ENCODE results near the gene ALDH7A1.
"Not testable (repeated sequence)": the region's sequence is repeated elsewhere in the genome, so short reads cannot be mapped to it uniquely, and the experiment has no call there.

ALDH7A1 gene

DNA sequence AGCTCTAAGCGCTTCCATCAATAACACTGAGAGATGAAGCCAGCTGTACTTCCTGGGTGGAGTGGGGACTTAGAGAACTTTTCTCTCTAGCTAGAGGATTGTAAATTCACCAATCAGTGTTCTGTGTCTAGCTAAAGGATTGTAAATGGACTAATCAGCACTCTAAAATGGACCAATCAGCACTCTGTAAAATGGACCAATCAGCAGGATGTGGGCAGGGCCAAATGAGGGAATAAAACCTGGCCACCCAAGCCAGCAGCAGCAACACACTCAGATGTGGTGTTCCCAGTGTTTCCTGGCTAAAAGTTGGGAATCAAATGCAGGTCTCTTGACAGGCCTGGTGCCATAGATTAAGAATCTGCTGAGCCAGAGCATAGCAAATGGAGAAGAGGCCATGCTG lies 60.5 kb downstream of the ALDH7A1 start:
- DNase-seq (ENCODE audit: low spot score), result no peak

DNA sequence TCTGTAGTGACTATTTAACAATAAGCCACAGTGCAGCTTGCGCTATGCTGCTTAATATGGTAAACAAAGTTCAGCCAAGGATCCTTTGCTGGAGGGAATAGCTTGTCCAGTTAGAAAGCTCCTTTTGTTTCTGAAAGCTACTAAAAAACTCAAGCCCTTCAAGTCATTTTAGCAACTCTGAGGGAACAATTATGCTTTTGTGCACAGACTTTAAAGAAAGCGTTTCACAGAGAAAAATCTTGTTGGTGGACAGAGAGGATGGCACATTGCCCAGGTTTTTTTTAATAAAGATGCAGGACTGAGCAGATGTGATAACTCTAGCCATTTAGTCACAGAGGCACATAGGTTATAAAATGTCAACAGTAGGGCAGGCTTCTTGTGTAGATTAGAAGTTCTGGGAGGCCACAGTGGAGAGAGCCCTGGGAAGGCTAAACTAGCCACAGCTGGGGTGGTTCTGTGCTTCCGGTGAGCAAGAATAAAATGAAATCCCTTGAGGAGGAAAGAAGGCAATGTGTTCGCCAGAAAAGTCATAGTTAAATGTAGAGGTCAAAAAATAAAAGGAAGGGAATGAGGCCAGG lies 63.4 kb downstream of the ALDH7A1 start:
- no peak for DNase-seq (ENCODE audit: low spot score)

DNA sequence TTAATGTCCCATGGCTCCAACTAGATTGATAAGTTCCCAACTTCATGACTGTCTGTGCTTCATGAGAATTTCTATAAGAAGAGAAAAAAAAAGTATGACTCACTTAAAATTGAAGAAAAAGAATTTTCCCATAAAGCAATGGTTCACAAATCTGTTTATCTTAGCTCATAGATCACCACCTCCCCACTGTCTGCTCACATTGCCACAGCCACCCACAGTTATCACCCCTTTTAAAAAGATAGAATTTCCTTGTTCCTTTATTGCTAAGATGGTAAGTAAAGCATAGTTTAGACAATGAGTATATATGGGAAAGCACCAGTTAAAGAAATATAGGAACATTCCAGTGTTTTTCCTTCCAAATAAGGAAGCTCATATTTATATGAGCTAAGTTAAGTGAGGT lies 67.1 kb downstream of the ALDH7A1 start:
- DNase-seq (ENCODE audit: low spot score), result no peak

DNA sequence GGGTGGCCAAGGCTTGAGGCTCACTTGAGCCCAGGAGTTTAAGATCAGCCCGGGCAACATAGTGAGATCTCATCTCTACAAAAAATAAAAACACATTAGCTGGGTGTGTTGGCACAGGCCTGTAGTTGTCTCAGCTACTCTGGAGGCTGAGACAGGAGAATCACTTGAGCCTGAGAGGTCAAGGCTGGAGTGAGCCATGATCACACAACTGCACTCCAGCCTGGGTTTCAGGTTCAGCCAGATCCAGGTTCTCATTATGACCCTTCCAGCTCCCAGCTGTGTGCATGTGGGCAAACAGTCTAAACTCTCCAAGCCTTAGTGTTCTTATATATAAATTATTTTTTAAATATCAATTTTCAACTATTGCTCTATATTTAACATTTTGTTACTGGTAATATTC lies 67.9 kb downstream of the ALDH7A1 start:
- no peak for DNase-seq (ENCODE audit: low spot score)

DNA sequence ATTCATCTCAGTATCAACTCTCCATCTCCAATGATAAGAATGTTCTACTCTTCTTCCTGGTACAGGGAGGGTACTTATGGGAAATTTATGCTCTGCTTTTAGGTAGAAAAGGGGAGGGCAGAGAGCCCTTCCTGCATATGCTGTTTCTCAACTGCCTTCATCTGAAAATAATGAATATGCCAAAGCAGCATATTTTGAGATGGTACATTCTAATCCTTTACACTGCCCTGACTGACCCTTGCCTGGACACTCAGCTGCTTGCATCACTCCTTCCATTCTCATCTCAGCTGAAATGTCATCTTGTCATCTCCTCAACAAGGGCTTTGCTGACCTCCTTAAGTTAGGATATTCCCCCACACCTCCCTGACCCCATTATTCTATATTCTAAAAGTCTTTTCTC lies 68.5 kb downstream of the ALDH7A1 start:
- DNase-seq (ENCODE audit: low spot score), result no peak

DNA sequence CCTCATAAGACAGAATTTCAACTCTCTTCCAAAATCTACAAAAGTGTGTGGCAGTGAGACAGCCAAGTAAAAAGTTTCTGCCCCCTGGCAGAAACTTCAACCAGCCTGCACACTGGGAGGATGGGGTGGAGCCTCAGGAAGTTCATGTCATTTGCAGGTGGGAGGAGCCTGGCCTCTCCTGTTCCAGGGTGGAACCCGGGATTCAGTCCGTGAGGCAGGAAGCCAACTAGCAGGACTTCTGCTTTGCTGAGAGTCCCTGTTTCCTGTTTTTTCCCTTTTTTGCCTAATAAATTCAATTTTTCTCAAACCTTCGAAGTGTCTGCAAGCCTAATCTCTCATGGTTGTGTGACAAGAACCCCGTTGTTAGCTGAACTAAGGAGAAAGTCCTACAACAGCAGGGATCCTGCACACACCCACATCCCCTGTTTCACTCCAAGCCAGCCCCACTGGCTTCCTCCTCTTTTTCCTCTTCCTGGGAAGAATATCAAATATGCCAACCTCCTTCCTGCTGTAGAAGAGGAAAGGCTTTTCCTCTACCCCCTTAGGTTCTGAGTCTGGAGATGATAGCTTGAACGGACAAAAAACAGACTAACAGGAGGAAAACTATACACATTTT lies 69.3 kb downstream of the ALDH7A1 start:
- no peak for DNase-seq (ENCODE audit: low spot score)

DNA sequence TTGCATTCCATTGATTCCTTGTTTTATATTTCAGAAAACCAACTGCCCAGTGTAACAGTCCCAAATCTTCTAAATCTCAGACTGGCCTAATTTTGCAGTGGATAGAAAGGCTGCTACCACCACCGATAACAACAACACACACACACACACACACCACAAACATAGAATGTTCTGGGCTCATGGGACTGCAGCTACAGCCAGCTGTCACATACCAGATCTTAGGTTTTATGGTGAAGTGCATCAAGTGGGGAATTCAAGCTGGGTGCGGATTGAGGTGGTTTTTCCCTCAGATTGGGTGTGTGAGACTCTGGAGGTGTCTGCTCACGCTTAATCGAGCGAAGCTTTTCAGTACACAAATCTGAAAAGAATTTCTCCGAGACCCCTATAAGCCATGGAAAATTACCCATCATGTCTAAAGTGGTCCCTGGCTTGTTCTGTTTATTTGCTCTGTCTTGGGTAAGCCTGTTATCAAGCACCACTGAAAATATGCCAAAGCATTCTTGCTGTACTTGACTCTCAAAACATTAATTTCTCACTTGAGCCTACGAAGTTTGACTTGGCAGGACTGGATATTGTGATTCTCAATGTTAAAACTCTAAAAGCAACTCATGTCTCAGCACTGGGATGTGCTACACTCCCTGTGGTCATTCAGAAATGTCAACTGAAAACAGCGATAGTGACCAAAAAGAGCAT lies 71.1 kb downstream of the ALDH7A1 start:
- no peak for DNase-seq (ENCODE audit: low spot score)

DNA sequence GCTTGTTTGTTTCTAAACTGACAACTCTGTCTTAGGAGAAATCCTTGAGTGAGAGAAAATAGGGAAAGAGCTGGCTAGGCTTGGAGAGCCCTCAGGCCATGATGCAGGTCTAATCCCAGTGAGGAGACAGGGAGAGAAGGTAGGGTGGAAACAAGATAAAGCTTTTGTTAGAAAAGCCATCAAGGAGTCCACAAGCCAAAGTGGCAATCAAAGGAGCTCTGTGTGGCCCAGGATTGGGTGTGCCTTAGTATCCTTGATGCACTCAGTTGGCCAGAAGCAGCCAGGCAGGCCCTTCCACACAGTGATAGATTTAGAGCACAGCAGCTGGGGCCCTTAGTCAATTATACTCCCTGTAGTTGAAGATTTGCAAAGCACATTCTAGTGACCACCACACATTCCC lies 73.9 kb downstream of the ALDH7A1 start:
- no peak for DNase-seq (ENCODE audit: low spot score)

DNA sequence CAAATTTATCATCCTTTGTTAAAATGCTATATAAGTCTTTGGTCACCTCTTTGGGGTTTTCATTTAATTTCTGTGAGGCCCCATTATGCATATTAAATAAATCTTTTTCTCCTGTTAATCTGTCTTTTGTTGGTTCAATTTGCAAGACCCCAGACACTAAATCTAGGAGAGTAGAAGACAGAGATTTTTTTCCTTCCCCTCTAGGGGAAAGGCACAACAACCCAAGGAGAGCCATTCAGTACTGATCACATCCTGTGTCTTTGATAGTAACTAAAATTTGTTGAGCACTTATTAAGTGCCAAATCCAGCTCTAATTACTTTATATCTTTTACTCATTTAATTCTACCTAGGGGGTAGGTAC lies 74.4 kb downstream of the ALDH7A1 start:
- DNase-seq (ENCODE audit: low spot score), result no peak

DNA sequence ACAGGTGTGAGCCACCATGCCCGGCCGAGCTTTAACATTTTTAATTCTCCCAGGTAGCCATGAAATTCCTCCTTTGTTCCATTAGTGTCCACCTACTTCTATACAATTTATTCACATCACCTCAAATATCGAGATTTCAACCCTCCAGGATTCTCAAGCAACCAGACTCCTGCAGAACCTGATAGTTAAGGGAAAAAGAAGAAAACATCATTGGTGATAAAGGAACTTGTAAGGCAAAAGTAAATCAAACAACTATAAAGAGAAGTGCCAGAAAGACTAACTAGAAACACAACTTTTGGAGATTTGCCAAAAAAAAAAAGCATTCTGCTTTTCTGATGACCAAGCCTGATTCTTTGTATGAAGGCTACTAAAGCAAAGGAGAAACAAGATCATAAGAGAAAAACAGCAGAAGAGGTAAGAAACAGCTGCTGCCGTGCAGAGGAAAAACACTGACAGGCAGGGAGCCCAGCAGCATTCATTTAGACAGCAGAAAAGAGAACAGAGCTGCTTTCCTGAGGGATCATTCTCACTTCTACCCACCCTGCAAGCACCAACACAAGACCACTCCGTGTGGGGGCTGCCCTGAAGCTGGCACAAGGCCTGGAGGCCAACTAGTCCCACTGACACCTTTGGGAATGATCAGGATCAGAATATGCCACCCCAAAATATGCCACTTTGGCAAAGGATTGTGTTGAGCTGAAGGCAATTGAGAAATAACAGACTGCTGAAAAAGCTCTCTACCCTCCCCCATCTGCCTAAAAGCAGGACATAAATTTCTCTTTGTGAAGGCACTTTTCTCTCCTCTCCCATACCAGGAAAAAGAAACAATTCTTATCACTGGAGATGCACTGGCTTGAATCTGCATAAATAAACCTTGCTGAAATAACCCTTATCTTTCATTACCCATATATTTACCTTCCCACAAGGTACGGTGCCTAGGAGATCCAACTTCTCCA lies 75.1 kb downstream of the ALDH7A1 start:
- DNase-seq (ENCODE audit: low spot score), result no peak

DNA sequence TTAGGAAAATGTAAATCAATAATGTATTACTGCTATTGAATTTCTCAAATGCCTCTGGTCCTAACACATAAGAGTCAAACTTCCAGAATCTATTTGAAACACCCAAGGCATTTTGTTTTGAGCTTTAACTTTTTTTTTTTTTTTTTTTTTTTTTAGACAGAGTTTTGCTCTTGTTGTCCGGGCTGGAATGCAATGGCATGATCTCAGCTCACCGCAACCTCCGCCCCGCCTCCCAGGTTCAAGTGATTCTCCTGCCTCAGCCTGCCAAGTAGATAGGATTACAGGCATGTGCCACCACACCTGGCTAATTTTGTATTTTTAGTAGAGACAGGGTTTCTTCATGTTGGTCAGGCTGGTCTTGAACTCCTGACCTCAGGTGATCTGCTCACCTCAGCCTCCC lies 75.8 kb downstream of the ALDH7A1 start:
- not testable (repeated sequence) for DNase-seq (ENCODE audit: low spot score)

DNA sequence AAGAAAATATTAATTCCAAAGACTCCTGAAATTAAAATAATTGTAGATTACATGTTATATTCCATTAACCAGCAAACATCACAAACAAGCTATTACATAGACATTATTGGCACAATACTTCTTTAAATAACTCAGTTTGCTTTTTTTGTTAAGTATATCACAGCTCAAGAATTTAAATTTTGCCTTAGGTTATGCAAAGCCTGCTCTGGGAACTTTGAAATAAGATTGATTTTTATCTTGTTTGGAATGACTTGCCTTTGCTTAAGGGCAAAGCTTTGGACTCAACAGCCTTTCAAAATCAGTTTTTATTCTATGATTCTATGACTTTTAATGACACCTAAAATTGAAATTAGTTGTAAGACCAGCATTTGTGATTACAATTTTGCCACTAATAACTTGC lies 78.2 kb downstream of the ALDH7A1 start:
- DNase-seq (ENCODE audit: low spot score), result no peak

DNA sequence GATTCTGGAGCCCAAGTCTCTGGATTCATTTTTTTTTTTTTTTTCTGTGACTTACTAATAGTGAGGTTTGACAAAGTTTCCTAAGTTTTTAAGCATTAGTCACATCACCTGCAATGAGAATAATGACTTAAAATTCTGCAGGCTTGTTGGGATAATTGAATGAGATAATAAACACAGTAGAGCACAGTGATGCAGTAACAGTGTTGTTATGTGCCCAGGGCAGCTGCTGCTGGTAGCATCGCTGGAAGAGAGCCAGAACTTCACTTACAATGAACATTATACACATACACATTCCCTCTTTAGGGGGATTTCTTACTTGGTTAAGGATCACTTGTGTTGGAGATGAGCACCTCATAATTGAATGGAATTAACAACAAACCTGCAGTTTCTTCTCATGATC lies 78.9 kb downstream of the ALDH7A1 start:
- DNase-seq (ENCODE audit: low spot score), result no peak

DNA sequence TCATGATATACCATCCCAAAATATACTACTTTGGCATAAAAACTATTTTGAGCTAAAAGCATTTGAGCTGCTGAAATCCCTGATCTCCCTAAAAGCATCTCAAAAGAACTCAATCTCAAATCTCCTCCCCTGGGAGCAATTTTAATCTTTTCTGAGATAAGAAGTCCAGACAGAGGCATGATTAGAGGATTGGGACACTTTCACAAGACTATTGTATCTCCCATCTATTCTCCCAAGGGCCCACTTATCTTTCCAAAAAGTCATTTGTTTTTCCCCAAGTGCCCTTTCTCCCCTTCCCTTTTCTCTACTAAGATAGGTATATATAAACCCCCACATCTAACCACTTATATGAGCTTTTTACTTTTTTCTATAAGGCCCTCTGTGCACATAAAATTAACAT lies 79.7 kb downstream of the ALDH7A1 start:
- DNase-seq (ENCODE audit: low spot score), result no peak

DNA sequence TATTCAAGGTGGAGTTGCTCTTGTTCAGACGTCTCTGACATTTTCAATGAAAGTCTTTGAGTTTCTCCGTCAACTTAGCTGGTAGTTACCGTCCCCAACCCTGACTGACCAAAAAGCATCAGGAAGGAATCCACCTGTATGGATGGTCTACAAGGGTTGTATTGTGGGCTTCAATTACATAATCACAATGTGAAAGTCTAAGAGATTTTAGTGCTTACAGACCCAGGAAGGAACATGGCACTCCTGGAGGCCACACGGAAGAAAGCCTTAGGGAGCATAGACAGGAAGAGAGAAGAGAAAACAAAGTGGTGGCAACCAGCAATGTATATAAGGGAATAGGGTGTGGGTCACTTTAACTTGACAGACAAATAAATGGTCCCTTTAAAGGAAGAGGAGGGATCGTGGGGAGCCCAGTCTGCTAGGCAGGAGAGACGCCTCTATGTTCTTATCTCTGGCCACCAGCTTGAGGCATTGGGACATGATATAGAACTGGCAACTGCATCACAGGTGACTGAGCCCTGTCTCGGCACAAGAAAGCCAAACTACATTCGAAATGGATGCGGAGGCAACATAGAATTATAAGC lies 80.4 kb downstream of the ALDH7A1 start:
- DNase-seq (ENCODE audit: low spot score), result no peak

DNA sequence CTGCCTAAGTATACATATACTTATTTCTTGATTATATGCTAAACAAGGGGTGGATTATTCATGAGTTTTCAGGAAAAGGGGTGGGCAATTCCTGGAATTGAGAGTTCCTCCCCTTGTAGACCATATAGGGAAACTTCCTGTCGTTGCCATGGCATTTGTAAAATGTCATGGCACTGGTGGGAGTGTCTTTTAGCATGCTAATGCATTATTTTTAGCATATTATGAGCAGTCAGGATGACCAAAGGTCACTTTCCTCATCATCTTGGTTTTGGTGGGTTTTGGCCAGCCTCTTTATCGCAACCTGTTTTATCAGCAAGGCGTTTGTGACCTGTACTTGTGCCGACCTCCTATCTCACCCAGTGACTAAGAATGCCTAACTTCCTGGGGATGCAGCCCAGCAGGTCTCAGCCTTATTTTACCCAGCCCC lies 80.9 kb downstream of the ALDH7A1 start:
- DNase-seq (ENCODE audit: low spot score), result no peak

DNA sequence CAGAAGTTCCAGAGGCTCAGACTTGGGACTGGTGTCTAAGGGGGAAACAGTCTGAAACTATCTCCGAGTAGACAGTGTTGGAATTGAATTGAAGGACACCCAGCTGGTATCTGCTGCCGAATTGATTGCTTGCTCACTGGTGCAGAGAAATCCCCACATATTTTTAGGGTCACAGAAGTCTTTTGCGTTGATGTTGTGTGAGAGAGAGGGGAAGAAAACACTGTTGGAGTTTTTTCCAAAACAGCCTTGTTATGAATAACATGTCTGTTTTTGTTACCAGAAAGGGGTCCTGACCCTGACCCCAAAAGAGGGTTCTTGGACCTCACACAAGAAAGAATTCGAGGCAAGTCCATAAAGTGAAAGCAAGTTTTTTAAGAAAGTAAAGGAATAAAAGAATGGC lies 81.3 kb downstream of the ALDH7A1 start:
- DNase-seq (ENCODE audit: low spot score), result no peak

DNA sequence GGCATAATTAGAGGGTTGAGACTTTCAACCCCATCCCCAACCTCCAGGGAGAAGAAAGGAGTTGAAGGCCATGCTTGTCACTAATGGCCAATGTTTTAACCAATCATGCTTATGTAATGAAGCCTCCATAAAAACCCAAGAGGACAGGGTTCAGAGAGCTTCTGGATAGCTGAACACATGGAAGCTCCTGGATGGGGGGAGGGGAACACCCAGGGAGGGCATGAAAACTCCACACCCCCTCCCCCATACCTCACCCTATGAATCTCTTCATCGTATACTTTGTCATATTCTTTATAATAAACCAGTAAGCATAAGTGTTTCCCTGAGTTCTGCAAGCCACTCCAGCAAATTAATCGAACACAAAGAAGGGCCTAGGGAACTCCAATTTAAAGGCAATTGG lies 81.7 kb downstream of the ALDH7A1 start:
- no peak for DNase-seq (ENCODE audit: low spot score)

DNA sequence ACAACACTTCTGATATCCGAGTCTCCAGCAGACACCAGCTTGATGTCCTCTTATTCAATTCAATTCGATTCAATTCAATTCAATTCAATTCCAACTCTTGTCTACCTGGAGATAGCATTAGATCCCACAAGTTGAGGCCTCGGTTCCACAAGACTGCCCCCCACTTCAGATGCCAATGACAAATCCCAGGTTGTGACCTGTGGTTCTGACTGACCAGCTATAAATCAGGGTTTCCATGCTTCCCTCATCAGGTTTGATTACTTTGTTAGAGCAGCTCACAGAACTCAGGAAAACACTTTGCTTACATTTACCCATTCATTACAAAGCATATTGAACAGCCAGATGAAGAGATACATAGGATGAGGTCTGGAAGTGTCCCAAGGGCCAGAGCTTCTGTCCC lies 82.6 kb downstream of the ALDH7A1 start:
- DNase-seq (ENCODE audit: low spot score), result no peak

DNA sequence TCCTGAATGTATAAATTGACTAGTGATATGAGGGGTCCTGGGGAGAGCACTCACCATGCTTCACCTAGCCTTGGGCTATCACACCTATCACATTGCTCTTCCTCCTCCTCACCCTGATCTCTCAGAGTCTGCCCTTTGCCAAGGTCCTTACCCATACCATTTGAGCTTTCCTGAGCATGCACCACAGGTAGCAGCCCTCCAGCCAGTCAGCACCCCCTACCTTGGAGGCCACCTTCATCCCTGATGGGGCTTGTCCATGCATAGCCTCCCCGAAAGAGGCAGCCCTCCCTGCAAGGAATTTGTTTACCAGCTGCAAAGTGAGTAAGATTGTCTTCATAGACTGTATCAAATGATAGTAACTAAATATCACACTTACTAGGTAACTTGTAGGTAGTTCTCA lies 83.1 kb downstream of the ALDH7A1 start:
- DNase-seq (ENCODE audit: low spot score), result no peak

DNA sequence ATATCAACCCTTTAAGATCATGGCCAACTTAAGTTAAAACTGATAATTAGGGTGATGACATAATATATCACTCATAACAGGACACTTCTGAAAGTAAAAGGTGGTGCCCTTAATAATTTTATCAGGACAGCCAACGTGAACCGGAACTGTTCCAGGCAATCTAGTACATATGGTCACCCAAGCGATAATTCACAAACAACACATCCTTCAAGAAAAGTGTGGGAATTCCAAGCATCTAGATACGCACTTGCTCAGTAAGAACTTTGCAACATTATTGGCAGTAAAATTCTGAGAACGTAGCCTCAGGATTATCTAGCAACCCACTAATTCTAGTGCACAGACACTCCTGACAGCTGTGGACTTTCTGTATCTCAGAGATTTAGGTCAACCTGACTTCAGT lies 85.7 kb downstream of the ALDH7A1 start:
- no peak for DNase-seq (ENCODE audit: low spot score)

DNA sequence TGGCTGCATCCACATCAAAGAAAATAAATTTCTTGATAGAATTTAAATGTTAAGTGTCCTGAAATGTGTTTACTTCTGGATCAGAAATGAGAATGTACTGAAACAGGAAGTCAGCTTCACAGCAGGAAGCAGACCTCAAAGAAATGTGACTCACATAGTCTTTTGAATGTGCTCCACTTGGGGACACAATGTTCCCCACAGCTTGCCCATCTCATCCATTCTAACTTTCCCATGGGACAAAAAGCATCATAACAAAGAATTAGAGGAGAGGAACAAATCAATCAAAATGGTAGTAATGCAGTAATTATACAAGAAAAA lies 86.1 kb downstream of the ALDH7A1 start:
- peak; percentile 37 for DNase-seq (ENCODE audit: low spot score)

All from CD4-positive, alpha-beta T cell treated with Interleukin-15 for 4 hours (primary cell).